Endothelial cell of umbilical vein (primary cell): ENCODE results near the gene SLC24A1. TPM values are rescaled to one million over a fixed set of nuclear protein-coding genes. Genes with fewer than 3 reads are reported as not detected.

ENCODE experiments used
- BruUV-seq: library from RNA; stranded (reverse); fragments of 400-500 nt; replicated peaks from 2 replicates; lab custom pipeline; 2021; lab: Mats Ljungman, UMichigan
- CTCF ChIA-PET: fragments of 300-600, 350-600 bp; sonication (Branson Sonifier 250); formaldehyde crosslinking; loops from one replicate; lab custom pipeline; 2021; ENCODE audit warnings: antibody characterized with exemption, inconsistent platforms; lab: Charles Lee
- POLR2A ChIA-PET: fragments of 300-600, 350-600 bp; sonication (Branson Sonifier 250); formaldehyde crosslinking; loops from one replicate; lab custom pipeline; 2021; ENCODE audit warnings: antibody characterized with exemption, inconsistent platforms; lab: Charles Lee
- DNase-seq: peaks from one replicate; pipeline ENCODE4 v3.0.0-alpha.2; 2011; ENCODE audit warnings: low read depth, low spot score
- FAIRE-seq: peaks from 2 replicates; lab custom pipeline; 2011; peaks lifted over from hg19 to GRCh38; lab: Jason Lieb, UNC
- H2AFZ ChIP-seq: 2 replicates; pipeline ENCODE4 v1.6.0; 2012; ENCODE audit warnings: low read depth, low read length, control low read depth, inconsistent platforms
- H3K27ac ChIP-seq: 2 replicates; pipeline ENCODE4 v1.5.1; 2011; ENCODE audit warnings: low read depth, mild to moderate bottlenecking, control low read depth, low read length, moderate library complexity; ENCODE audit not compliant: insufficient read depth
- H3K27me3 ChIP-seq, 2 experiments: 2 replicates each; pipeline versions ENCODE4 v1.6.0 to v1.6.1; 2011; ENCODE audit warnings: low read length in 2 of 2, mixed read lengths in 1 of 2; ENCODE audit not compliant: control insufficient read depth in 2 of 2, insufficient read depth in 2 of 2
- H3K36me3 ChIP-seq, 2 experiments: 2 replicates in 1 of 2; 3 replicates in 1 of 2; pipeline ENCODE4 v1.5.1; 2011; ENCODE audit warnings: low read length in 2 of 2, mild to moderate bottlenecking in 1 of 2, moderate library complexity in 1 of 2; ENCODE audit not compliant: control insufficient read depth in 2 of 2, insufficient read depth in 2 of 2; ENCODE audit errors: extremely low read depth in 1 of 2
- H3K4me1 ChIP-seq: 3 replicates; pipeline ENCODE4 v1.5.1; 2011; ENCODE audit warnings: mild to moderate bottlenecking, low read length; ENCODE audit not compliant: control insufficient read depth, insufficient read depth; ENCODE audit errors: extremely low read depth
- H3K4me2 ChIP-seq: 2 replicates; pipeline ENCODE4 v1.6.1; 2011; ENCODE audit warnings: low read length, control low read depth, mixed read lengths; ENCODE audit not compliant: insufficient read depth
- H3K4me3 ChIP-seq, 3 experiments: fragments of 200-600 bp in 1 of 3; sonication (generic), shearing (Covaris generic) in 1 of 3; replicated peaks in 1 of 3; 2 replicates each; pipeline ENCODE4 v1.5.1; 2011 to 2016; ENCODE audit warnings: control low read depth in 3 of 3, low read length in 3 of 3, mild to moderate bottlenecking in 2 of 3, inconsistent platforms in 1 of 3, low read depth in 1 of 3, moderate library complexity in 1 of 3; ENCODE audit not compliant: insufficient read depth in 1 of 3
- H3K79me2 ChIP-seq: 2 replicates; pipeline ENCODE4 v1.6.0; 2012; ENCODE audit warnings: low read length, inconsistent platforms; ENCODE audit not compliant: control insufficient read depth, insufficient read depth
- H3K9ac ChIP-seq: replicated peaks from 2 replicates; pipeline ENCODE3; 2011; ENCODE audit warnings: low read length, control low read depth; ENCODE audit not compliant: insufficient read depth; ENCODE audit errors: extremely low read depth
- H3K9me1 ChIP-seq: replicated peaks from 3 replicates; pipeline ENCODE4 v1.6.0; 2011; ENCODE audit warnings: mild to moderate bottlenecking, low read length; ENCODE audit not compliant: control insufficient read depth, insufficient read depth; ENCODE audit errors: extremely low read depth
- H3K9me3 ChIP-seq: replicated peaks from 2 replicates; pipeline ENCODE4 v1.5.1; 2012; ENCODE audit warnings: low read length, inconsistent platforms; ENCODE audit not compliant: control insufficient read depth, insufficient read depth
- H4K20me1 ChIP-seq: replicated peaks from 2 replicates; pipeline ENCODE3; 2011; ENCODE audit warnings: mild to moderate bottlenecking, low read length; ENCODE audit not compliant: control insufficient read depth, insufficient read depth; ENCODE audit errors: extremely low read depth
- EZH2 ChIP-seq: IDR thresholded peaks from 2 replicates; pipeline ENCODE4 v1.6.1; 2012; ENCODE audit warnings: borderline replicate concordance, low read depth, mild to moderate bottlenecking, moderate library complexity, low read length, inconsistent platforms; ENCODE audit not compliant: severe bottlenecking
- FOS ChIP-seq: IDR thresholded peaks from 2 replicates; pipeline ENCODE4 v1.6.1; 2011; ENCODE audit warnings: mild to moderate bottlenecking, low read length, moderate library complexity, borderline replicate concordance; ENCODE audit not compliant: insufficient read depth
- GATA2 ChIP-seq: IDR thresholded peaks from 2 replicates; pipeline ENCODE4 v1.7.0; 2011; ENCODE audit warnings: low read depth, mild to moderate bottlenecking, moderate library complexity, mixed read lengths, low read length; ENCODE audit not compliant: insufficient read length, insufficient read depth
- JUN ChIP-seq: IDR thresholded peaks from 2 replicates; pipeline ENCODE4 v1.6.1; 2011; ENCODE audit warnings: borderline replicate concordance, low read depth; ENCODE audit not compliant: insufficient read length, insufficient read depth
- MYC ChIP-seq: IDR thresholded peaks from one replicate; pipeline ENCODE4 v1.6.1; 2011; ENCODE audit warnings: mild to moderate bottlenecking, low read depth, low read length
- POLR2A ChIP-seq: IDR thresholded peaks from 2 replicates; pipeline ENCODE4 v1.6.1; 2012; ENCODE audit warnings: low read depth, mild to moderate bottlenecking, control low read depth, low read length
- POLR2AphosphoS5 ChIP-seq: IDR thresholded peaks from 2 replicates; pipeline ENCODE4 v1.6.1; 2012; ENCODE audit warnings: low read depth, mild to moderate bottlenecking, control low read depth, low read length, moderate library complexity; ENCODE audit not compliant: insufficient read depth
- dilution Hi-C: fragments of 300-500 bp; cut with MboI; formaldehyde crosslinking; loops from one replicate; pipeline ENCODE4 v1.15.0; 2019; ENCODE audit warnings: low sequenced_read_pairs; ENCODE audit not compliant: extremely low pct_ligation_motif_present
- intact Hi-C: fragments of 100-400 bp; cut with micrococcal nuclease; formaldehyde crosslinking; loops from one replicate; pipeline ENCODE4 v1.10.0; 2022
- polyA plus RNA-seq, 4 experiments: library from polyadenylated mRNA; depleted of rRNA in 3 of 4; stranded (reverse) in 3 of 4; unstranded in 1 of 4; fragments of >200 nt; gene quantifications; 2 replicates each; pipeline versions ENCODE4 v1.2.1 to v1.2.3, GENCODE V29; 2011 to 2012; ENCODE audit warnings: missing spikeins in 1 of 4
- total RNA-seq: library from RNA; stranded (reverse); gene quantifications from 2 replicates; pipeline ENCODE4 v1.2.3, GENCODE V29; 2021
- TF ChIP-seq, protein P1 (sequence below), 2 donors: IDR thresholded peaks; 1 replicate in 1 of 2; 2 replicates in 1 of 2; pipeline ENCODE4 v1.5.1; 2011; ENCODE audit warnings: low read length in 2 of 2, mild to moderate bottlenecking in 2 of 2, moderate library complexity in 2 of 2, control low read depth in 1 of 2, inconsistent platforms in 1 of 2, low read depth in 1 of 2; ENCODE audit not compliant: insufficient read depth in 1 of 2; ENCODE audit errors: extremely low read depth in 1 of 2
- TF ChIP-seq, protein P2 (sequence below): IDR thresholded peaks from 2 replicates; pipeline ENCODE4 v1.6.1; 2011; ENCODE audit not compliant: insufficient read depth, insufficient read length

The SLC24A1 gene
- total and polyA plus RNA-seq, 2 donors (not counting 3 experiments of a cell fraction or from before 2014, with no cell fraction given), result 3.6 to 7.3 TPM

- H3K4me3 ChIP-seq, result no peak overlapping the region
- H4K20me1 ChIP-seq, result no peaks in the 10 kb centered on the region
- H3K9me3 ChIP-seq, result no peaks in the 10 kb centered on the region
- H3K36me3 ChIP-seq, result peaks cover 3 to 5% of the 10 kb centered on the region in 2 experiments
- no peak overlapping the region for H3K27ac ChIP-seq
- CTCF ChIA-PET, result interaction anchor here (0.6 to 0.7 kb wide), 2 partner anchors 17 to 162 kb away, joined by 3 read pairs; no protein-coding TSS in a partner anchor
- no peaks in the 10 kb centered on the region for H3K27me3 ChIP-seq
- H3K4me2 ChIP-seq, result no peak overlapping the region
- no peak for DNase-seq
- intact Hi-C loops (no loop called here), dilution Hi-C loops (no loop called here)
- H3K79me2 ChIP-seq, result no peaks in the 10 kb centered on the region
- H3K9ac ChIP-seq, result no peak overlapping the region
- H2AFZ ChIP-seq, result no peak overlapping the region
- H3K9me1 ChIP-seq, result no peaks in the 10 kb centered on the region
- TSS peak; percentile 33 for BruUV-seq
- POLR2A ChIA-PET, result no interaction called here
- H3K4me1 ChIP-seq, result peaks cover 28% of the 10 kb centered on the region
- peak; percentile 69 for FAIRE-seq
- TF ChIP-seq POLR2AphosphoS5 (no peak), JUN (no peak), FOS (no peak), GATA2 (no peak), POLR2A (no peak), MYC (no peak), EZH2 (no peak)
- TF ChIP-seq, protein P1, sequence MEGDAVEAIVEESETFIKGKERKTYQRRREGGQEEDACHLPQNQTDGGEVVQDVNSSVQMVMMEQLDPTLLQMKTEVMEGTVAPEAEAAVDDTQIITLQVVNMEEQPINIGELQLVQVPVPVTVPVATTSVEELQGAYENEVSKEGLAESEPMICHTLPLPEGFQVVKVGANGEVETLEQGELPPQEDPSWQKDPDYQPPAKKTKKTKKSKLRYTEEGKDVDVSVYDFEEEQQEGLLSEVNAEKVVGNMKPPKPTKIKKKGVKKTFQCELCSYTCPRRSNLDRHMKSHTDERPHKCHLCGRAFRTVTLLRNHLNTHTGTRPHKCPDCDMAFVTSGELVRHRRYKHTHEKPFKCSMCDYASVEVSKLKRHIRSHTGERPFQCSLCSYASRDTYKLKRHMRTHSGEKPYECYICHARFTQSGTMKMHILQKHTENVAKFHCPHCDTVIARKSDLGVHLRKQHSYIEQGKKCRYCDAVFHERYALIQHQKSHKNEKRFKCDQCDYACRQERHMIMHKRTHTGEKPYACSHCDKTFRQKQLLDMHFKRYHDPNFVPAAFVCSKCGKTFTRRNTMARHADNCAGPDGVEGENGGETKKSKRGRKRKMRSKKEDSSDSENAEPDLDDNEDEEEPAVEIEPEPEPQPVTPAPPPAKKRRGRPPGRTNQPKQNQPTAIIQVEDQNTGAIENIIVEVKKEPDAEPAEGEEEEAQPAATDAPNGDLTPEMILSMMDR (IDR thresholded peaks at IDR 0.05; ENCODE audit: extremely low read depth in 1 of 2, insufficient read depth in 1 of 2, low read depth in 1 of 2, low read length in 2 of 2), result no peak
- TF ChIP-seq, protein P2, sequence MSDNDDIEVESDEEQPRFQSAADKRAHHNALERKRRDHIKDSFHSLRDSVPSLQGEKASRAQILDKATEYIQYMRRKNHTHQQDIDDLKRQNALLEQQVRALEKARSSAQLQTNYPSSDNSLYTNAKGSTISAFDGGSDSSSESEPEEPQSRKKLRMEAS, result no peak
Measured at GRCh38 chr15:65655026-65655425, 33.3 kb downstream of the SLC24A1 start.
